ENCODE results near the gene RGS17. TPM values are rescaled to one million over a fixed set of nuclear protein-coding genes. Genes with fewer than 3 reads are reported as not detected.
A peak's percentile ranks its signal among the peaks of the same experiment; 100 is the strongest.

Gene RGS17
- total and polyA plus RNA-seq, 2 of the 13 experiments (the other 11 are each of a cell fraction or from before 2014, with no cell fraction given): 0.04 TPM; not detected in 1

GRCh38 chr6:152976749-152977148 lies 154.3 kb downstream of the RGS17 start:
- H3K79me2 ChIP-seq (ENCODE audit: insufficient read depth, low read length): peaks cover 80% of the 10 kb centered on the region
- no peaks in the 10 kb centered on the region for H3K9me3 ChIP-seq (ENCODE audit: low read length)
- H3K4me1 ChIP-seq (ENCODE audit: insufficient read depth, low read length): peaks cover 77% of the 10 kb centered on the region
- no TSS peak for BruUV-seq (replicated peaks)
- in situ Hi-C loops (cut with HindIII; ENCODE audit: extremely low pct_ligation_motif_present, low pct_unique_long_range_greater_than_20kb) (loop anchor here (25.0 kb wide), 1 partner anchor 689 kb away; no protein-coding TSS in a partner anchor), intact Hi-C loops (cut with micrococcal nuclease; ENCODE audit: unreplicated experiment) (no loop called here)
- H3K36me3 ChIP-seq (replicated peaks in 1 of 2; ENCODE audit: control insufficient read depth in 1 of 2, insufficient read depth in 2 of 2, low read length in 2 of 2): peaks cover 16 to 61% of the 10 kb centered on the region in 2 experiments
- H3K9ac ChIP-seq (ENCODE audit: insufficient read depth, low read depth, low read length): no peak overlapping the region
- POLR2A ChIA-PET: no interaction called here
- no peak overlapping the region for H3K27ac ChIP-seq (ENCODE audit: extremely low read length, insufficient read depth, low read length)
- TF ChIP-seq ZNF614 (CRISPR knock-in tag; IDR thresholded peaks at IDR 0.05; ENCODE audit: borderline replicate concordance): no peak
- TF ChIP-seq FOXJ3 (CRISPR knock-in tag; IDR thresholded peaks at IDR 0.05; ENCODE audit: borderline replicate concordance): no peak
- TF ChIP-seq KMT2B (CRISPR knock-in tag; IDR thresholded peaks at IDR 0.05): no peak
- TF ChIP-seq ZNF484 (CRISPR knock-in tag; IDR thresholded peaks at IDR 0.05; ENCODE audit: borderline replicate concordance, low read depth): no peak
- FAIRE-seq (no peak), DNase-seq (ENCODE audit: low spot score) (no peak), ATAC-seq (peak; percentile 27)
- peaks cover 29% of the 10 kb centered on the region for H4K20me1 ChIP-seq (ENCODE audit: insufficient read depth, low read length)
- H2AFZ ChIP-seq (ENCODE audit: low read length): no peak overlapping the region
- H3K27me3 ChIP-seq (ENCODE audit: control insufficient read depth in 1 of 2, insufficient read depth in 2 of 2, low read length in 2 of 2): no peaks in the 10 kb centered on the region
- H3K4me2 ChIP-seq (ENCODE audit: low read depth, low read length): no peak overlapping the region; the same call in 1 of the 2 replicates
- H3K4me3 ChIP-seq (replicated peaks in 1 of 3; ENCODE audit: insufficient read depth in 1 of 3, low read depth in 2 of 3, low read length in 3 of 3): no peak overlapping the region
- 88% methylated on average over 1 of the region's 1 CpG for WGBS (ENCODE audit: low lambda C conversion rate)
- CTCF ChIA-PET (ENCODE audit: low intra/inter-chr PET ratio, low total read pairs): no interaction called here

- H3K9ac ChIP-seq (ENCODE audit: insufficient read depth, low read depth, low read length): no peak overlapping the region
- H3K36me3 ChIP-seq (replicated peaks in 1 of 2; ENCODE audit: control insufficient read depth in 1 of 2, insufficient read depth in 2 of 2, low read length in 2 of 2): peaks cover 16 to 70% of the 10 kb centered on the region in 2 experiments
- ChIA-PET POLR2A (no interaction called here), CTCF (ENCODE audit: low intra/inter-chr PET ratio, low total read pairs) (no interaction called here)
- no peak overlapping the region for H3K4me3 ChIP-seq (replicated peaks in 1 of 3; ENCODE audit: insufficient read depth in 1 of 3, low read depth in 2 of 3, low read length in 3 of 3)
- H3K79me2 ChIP-seq (ENCODE audit: insufficient read depth, low read length): peaks cover 66% of the 10 kb centered on the region
- ATAC-seq (peak; percentile 53), FAIRE-seq (no peak), DNase-seq (ENCODE audit: low spot score) (no peak)
- TF ChIP-seq, protein P1, sequence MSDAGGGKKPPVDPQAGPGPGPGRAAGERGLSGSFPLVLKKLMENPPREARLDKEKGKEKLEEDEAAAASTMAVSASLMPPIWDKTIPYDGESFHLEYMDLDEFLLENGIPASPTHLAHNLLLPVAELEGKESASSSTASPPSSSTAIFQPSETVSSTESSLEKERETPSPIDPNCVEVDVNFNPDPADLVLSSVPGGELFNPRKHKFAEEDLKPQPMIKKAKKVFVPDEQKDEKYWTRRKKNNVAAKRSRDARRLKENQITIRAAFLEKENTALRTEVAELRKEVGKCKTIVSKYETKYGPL (CRISPR knock-in tag; IDR thresholded peaks at IDR 0.05): 0 out of 2 replicates have a peak, but pooled peaks have one; percentile 60
- TF ChIP-seq ZC3H4 (CRISPR knock-in tag; IDR thresholded peaks at IDR 0.05; ENCODE audit: borderline replicate concordance): no peak
- TF ChIP-seq, protein P2, sequence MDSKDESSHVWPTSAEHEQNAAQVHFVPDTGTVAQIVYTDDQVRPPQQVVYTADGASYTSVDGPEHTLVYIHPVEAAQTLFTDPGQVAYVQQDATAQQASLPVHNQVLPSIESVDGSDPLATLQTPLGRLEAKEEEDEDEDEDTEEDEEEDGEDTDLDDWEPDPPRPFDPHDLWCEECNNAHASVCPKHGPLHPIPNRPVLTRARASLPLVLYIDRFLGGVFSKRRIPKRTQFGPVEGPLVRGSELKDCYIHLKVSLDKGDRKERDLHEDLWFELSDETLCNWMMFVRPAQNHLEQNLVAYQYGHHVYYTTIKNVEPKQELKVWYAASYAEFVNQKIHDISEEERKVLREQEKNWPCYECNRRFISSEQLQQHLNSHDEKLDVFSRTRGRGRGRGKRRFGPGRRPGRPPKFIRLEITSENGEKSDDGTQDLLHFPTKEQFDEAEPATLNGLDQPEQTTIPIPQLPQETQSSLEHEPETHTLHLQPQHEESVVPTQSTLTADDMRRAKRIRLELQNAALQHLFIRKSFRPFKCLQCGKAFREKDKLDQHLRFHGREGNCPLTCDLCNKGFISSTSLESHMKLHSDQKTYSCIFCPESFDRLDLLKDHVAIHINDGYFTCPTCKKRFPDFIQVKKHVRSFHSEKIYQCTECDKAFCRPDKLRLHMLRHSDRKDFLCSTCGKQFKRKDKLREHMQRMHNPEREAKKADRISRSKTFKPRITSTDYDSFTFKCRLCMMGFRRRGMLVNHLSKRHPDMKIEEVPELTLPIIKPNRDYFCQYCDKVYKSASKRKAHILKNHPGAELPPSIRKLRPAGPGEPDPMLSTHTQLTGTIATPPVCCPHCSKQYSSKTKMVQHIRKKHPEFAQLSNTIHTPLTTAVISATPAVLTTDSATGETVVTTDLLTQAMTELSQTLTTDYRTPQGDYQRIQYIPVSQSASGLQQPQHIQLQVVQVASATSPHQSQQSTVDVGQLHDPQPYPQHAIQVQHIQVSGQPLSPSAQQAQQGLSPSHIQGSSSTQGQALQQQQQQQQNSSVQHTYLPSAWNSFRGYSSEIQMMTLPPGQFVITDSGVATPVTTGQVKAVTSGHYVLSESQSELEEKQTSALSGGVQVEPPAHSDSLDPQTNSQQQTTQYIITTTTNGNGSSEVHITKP (CRISPR knock-in tag; IDR thresholded peaks at IDR 0.05; ENCODE audit: low read depth): 0 out of 2 replicates have a peak, but pooled peaks have one; percentile 29
- TF ChIP-seq HNRNPLL (IDR thresholded peaks at IDR 0.05; ENCODE audit: low read depth, low read length, poor library complexity, severe bottlenecking): no peak
- no peak for TF ChIP-seq ZNF446 (CRISPR knock-in tag; IDR thresholded peaks at IDR 0.05)
- no peak for TF ChIP-seq PAWR (CRISPR knock-in tag; IDR thresholded peaks at IDR 0.05; ENCODE audit: borderline replicate concordance)
- peak; percentile 34; the same call in 1 of the 2 replicates for TF ChIP-seq CEBPB (IDR thresholded peaks at IDR 0.05; ENCODE audit: borderline replicate concordance, low read depth, low read length)
- no peak for TF ChIP-seq ZBTB21 (CRISPR knock-in tag; IDR thresholded peaks at IDR 0.05)
- no peak for TF ChIP-seq PAF1 (CRISPR knock-in tag; IDR thresholded peaks at IDR 0.05)
- intact Hi-C loops (cut with micrococcal nuclease; ENCODE audit: unreplicated experiment): no loop called here
- in situ Hi-C loops (cut with HindIII; ENCODE audit: extremely low pct_ligation_motif_present, low pct_unique_long_range_greater_than_20kb): loop anchor here (25.0 kb wide), 1 partner anchor 688 kb away; no protein-coding TSS in a partner anchor
- H3K4me2 ChIP-seq (ENCODE audit: low read depth, low read length): peak overlapping the region; percentile 13; the same call in 1 of the 2 replicates
- peaks cover 18% of the 10 kb centered on the region for H4K20me1 ChIP-seq (ENCODE audit: insufficient read depth, low read length)
- no peak overlapping the region for H2AFZ ChIP-seq (ENCODE audit: low read length)
- BruUV-seq (replicated peaks): no TSS peak
- H3K4me1 ChIP-seq (ENCODE audit: insufficient read depth, low read length): peaks cover 68% of the 10 kb centered on the region
- H3K27ac ChIP-seq (ENCODE audit: extremely low read length, insufficient read depth, low read length): no peak overlapping the region
- 89% methylated on average over 4 of the region's 4 CpGs for WGBS (ENCODE audit: low lambda C conversion rate)
- no peaks in the 10 kb centered on the region for H3K9me3 ChIP-seq (ENCODE audit: low read length)
- H3K27me3 ChIP-seq (ENCODE audit: control insufficient read depth in 1 of 2, insufficient read depth in 2 of 2, low read length in 2 of 2): no peaks in the 10 kb centered on the region
Observed at GRCh38 chr6:152975204-152975915, 155.7 kb downstream of the RGS17 start.
